Uterine smooth muscle cell (primary cell): Measurements from ENCODE around the gene EPB41L5. TPM values are rescaled to one million over a fixed set of nuclear protein-coding genes. Genes with fewer than 3 reads are reported as not detected.

ENCODE experiments used
- total RNA-seq: library from RNA; depleted of rRNA; stranded (reverse); fragments of >200 nt; gene quantifications from 2 replicates; pipeline ENCODE4 v1.2.3, GENCODE V29; 2014

Gene EPB41L5
- 8.5 and 12.9 TPM in 2 replicates for total RNA-seq

GRCh38 chr2:120012771-120013596, at the start of gene EPB41L5:
Gene EPB41L5, plus strand, starts transcription at chr2:120013077. Its CDS starts 6,008 bp downstream, at chr2:120019085.

GRCh38 chr2:120223034-120223912, 210.4 kb downstream of the EPB41L5 start, which contains the start of gene TMEM185B:
Gene TMEM185B, minus strand, starts transcription at chr2:120223400. Its CDS starts 424 bp downstream, at chr2:120222976.

Other genes starting within 250 kb of the EPB41L5 start
- 32.1 and 36.6 TPM in 2 replicates for gene TMEM185B, start 210.3 kb downstream of the EPB41L5 start, total RNA-seq
- 75.2 and 109 TPM in 2 replicates for gene RALB, start 239.8 kb downstream of the EPB41L5 start, total RNA-seq